EH (cell line): ENCODE data around the gene SBK2.
"Not testable (repeated sequence)": the region's sequence is repeated elsewhere in the genome, so short reads cannot be mapped to it uniquely, and the experiment has no call there.

Experiments
- DNase-seq: peaks from one replicate; pipeline ENCODE4 v3.0.0-alpha.2; 2015; ENCODE audit warnings: low read depth

SBK2 gene

DNA sequence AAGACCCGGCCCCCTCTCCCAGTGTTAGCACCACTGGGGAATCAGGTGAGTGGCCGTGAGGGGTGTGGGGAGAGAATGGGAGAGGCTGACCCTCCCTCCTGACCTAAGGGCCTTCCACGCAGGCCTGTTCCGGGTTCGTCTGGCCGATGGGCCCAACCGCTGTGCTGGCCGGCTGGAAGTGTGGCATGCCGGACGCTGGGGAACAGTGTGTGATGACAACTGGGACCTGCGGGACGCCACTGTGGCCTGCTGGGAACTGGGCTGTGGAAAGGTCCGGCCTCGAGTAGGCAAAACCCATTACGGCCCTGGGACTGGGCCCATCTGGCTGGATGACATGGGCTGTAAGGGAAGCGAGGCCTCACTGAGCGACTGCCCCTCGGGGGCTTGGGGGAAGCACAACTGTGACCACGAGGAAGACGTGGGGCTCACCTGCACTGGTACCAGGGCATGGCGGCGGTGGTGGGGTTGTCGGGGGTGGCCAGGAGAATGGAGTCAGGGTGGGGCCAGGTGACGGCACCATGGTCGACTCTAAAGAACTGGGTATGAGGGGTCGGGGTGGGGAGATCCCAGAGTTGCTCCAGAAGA lies 36.5 kb downstream of the SBK2 start:
- DNase-seq, result no peak

- no peak for DNase-seq
Observed at GRCh38 chr19:55498246-55498840, 38.6 kb downstream of the SBK2 start.

- no peak for DNase-seq
Observed at GRCh38 chr19:55497763-55498162, 39.2 kb downstream of the SBK2 start.

GRCh38 chr19:55496820-55497219 lies 40.1 kb downstream of the SBK2 start:
- DNase-seq, result not testable (repeated sequence)

GRCh38 chr19:55495646-55496349 lies 41.1 kb downstream of the SBK2 start:
- no peak for DNase-seq

DNA sequence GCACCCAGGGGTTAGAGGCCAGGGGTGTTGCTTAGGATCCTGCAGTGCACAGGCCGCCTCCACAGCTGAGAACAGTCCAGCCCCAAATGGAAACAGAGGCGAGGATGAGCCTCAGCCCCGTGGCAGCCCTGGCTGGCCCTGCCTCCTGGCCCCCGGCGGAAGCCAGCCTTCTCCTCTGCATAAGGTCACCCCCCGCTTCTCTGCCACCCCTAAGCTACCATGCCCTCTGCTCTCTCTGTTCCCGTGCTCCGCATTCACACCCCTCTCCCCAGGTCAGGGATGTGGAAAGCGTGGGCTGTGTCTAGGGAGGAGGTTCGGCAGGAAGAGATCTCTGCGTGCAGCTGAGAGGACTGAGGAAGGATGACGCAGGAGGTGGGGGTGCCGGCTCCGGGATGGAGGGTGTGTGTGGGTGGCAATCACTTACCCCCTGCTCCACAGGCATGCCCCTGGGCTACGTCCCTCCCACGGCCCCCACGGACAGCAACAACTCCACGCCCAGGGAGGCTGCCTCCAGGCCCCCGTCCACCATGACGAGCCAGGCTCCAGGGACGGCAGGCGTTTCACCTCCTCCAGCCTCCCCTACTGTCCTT lies 42.7 kb downstream of the SBK2 start:
- peak; percentile 89 for DNase-seq

- DNase-seq, result no peak
Observed at GRCh38 chr19:55493645-55494171, 43.2 kb downstream of the SBK2 start.

DNA sequence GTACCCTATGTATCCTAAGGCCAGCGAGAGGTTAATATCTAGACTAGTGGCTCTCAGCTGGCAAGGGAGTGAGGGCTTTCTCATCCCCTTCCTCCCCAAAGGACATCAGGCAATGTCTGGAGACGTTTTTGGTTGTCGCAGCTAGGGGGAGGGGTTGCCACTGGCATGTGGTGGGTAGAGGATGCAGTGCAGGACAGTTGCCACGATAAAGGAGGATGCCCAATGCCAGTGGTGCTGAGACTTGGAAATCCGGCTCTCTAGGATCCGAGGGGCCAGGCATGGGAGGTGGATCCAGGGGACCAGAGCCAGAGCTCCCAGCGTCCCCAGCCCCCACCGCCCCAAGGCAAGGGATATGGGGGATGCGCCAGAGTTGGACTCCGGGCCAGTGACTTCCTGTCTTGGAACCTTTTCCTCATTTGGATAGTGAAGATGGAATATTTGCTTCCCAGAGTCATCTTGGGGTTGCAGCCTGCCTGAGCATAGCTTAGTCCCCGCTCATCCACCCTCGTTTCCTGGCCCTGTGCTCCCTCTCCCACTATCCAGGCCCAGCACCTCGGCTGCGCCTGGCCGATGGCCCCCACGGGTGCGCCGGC lies 43.8 kb downstream of the SBK2 start:
- DNase-seq, result peak; percentile 89

GRCh38 chr19:55492362-55492944 lies 44.5 kb downstream of the SBK2 start:
- no peak for DNase-seq

GRCh38 chr19:55491546-55492360 lies 45.2 kb downstream of the SBK2 start:
- DNase-seq, result no peak

DNA sequence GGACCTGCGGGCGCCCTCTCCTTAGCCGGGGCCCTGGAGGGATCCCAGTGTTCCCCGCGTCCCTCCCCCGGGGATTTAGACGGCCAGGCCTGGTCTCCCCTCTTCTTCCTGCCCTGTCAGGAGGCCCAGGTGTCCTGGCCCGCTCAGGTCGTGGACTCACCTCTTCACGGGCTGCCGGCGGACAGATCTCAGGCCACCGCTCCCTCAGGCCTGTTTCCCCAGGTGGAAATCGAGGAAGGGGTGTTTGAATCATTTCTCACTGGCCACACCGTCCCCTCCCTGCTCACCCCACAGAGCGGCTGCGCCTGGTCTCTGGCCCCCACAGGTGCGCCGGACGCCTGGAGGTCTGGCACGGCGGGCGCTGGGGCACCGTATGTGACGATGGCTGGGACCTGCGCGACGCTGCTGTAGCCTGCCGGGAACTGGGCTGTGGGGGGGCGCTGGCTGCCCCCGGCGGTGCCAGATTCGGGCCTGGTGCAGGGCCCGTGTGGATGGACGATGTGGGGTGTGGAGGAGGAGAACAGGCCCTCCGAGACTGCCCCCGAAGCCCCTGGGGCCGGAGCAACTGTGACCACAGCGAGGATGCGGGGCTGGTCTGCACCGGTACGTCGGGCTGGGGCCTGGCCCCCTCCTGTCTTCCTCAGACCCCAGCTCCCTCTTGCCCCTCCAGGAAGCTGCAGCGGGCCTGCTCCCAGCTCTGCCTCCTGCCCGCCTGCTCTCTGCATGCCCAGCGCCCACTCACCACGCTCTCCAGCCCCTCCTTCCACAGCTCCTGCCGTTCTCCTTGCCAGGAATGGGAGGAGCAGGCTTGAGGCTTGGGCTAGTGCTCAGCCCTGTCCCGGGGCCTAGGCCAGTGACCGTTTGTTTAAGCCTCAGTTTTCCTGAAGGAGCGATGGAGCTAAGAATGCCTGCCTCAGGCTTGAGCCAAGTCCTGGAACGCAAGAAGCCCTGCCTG lies 46.2 kb downstream of the SBK2 start:
- DNase-seq, result no peak

DNA sequence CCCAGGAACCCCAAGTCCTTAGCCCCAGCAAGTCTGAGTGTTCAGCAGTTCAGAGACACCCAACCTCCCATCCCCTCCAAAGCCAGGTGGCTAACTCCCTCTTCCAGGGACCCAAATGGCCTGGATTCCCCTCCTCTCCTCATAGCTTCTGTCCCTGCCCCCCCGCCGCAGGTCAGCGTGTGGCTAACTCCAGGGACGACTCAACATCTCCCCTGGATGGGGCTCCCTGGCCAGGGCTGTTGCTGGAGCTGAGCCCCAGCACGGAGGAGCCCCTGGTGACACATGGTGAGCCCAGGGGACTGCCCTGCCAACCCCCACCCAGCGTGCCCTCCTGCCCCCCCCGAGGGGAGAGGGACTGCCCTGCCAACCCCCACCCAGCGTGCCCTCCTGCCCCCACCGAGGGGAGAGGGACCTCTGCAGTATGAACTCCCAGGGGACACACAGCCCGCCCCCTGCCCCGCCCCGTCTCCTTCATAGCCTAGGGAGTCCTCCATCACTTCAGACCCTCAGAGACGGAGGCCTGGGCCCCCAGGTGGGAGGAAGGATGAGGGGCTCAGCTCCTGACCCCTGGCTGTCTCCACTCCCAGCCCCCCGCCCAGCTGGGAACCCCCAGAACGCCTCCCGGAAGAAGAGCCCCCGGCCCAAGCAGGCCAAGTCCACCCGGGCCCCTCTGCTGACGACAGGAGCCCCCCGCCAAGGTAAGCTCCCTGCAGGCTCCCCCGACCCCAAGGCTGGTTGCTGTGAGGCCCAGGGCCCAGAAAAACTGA lies 47.0 kb downstream of the SBK2 start:
- peak; percentile 26 for DNase-seq

GRCh38 chr19:55488986-55489710 lies 47.8 kb downstream of the SBK2 start:
- DNase-seq, result peak; percentile 60

- DNase-seq, result peak; percentile 82
Observed at GRCh38 chr19:55487924-55488687, 48.8 kb downstream of the SBK2 start, which contains the start of gene SSC5D. Gene SSC5D, plus strand, starts transcription at chr19:55488436. Its CDS starts 154 bp downstream, at chr19:55488590.

GRCh38 chr19:55486971-55487923 lies 49.7 kb downstream of the SBK2 start:
- DNase-seq, result peak; percentile 98
